Prostate gland (tissue), 2 donors: ENCODE measurements around the gene SLC24A3.

Experiments used
- POLR2A ChIP-seq: fragments of 450-650 bp; IDR thresholded peaks from one replicate; pipeline ENCODE4 v1.6.1; 2016; ENCODE audit warnings: antibody characterized with exemption, mild to moderate bottlenecking
- POLR2AphosphoS5 ChIP-seq: sonication (generic); formaldehyde crosslinking; IDR thresholded peaks from one replicate; pipeline ENCODE4 v1.6.1; 2017; ENCODE audit warnings: antibody characterized with exemption
- TF ChIP-seq, protein P1 (sequence below), 4 experiments: fragments of 200-600 bp in 2 of 4; fragments of 450-650 bp in 2 of 4; sonication (generic) in 2 of 4; IDR thresholded peaks; 1 replicate in 3 of 4; 2 replicates in 1 of 4; pipeline ENCODE4 v1.5.1; 2016 to 2019; ENCODE audit warnings: antibody characterized with exemption in 4 of 4, mild to moderate bottlenecking in 2 of 4, moderate library complexity in 2 of 4

DNA sequence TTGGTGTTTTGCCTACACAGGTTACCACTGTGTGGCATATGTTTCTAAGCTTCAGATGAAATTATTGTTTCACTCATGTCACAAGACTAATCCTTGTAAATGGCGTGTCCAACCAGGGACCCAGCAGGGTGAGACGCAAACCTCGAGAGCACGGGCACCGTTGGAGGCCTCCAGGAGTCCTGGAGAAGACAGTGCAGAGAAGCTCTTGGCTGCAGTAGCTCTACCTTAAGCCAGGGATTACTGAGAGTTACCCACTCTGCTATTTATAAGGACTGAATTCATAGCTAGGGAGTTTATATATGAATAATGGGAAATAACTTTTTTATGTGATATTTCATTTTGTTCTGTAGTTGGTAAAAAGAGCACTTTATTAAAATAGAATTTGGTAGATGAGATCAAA lies 137.4 kb downstream of the SLC24A3 start:
- TF ChIP-seq, protein P1, sequence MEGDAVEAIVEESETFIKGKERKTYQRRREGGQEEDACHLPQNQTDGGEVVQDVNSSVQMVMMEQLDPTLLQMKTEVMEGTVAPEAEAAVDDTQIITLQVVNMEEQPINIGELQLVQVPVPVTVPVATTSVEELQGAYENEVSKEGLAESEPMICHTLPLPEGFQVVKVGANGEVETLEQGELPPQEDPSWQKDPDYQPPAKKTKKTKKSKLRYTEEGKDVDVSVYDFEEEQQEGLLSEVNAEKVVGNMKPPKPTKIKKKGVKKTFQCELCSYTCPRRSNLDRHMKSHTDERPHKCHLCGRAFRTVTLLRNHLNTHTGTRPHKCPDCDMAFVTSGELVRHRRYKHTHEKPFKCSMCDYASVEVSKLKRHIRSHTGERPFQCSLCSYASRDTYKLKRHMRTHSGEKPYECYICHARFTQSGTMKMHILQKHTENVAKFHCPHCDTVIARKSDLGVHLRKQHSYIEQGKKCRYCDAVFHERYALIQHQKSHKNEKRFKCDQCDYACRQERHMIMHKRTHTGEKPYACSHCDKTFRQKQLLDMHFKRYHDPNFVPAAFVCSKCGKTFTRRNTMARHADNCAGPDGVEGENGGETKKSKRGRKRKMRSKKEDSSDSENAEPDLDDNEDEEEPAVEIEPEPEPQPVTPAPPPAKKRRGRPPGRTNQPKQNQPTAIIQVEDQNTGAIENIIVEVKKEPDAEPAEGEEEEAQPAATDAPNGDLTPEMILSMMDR (IDR thresholded peaks at IDR 0.05), result no peak
- no peak for TF ChIP-seq POLR2AphosphoS5
- no peak for TF ChIP-seq POLR2A
